GM21737 (cell line): ENCODE results near the gene AK2.
"Not testable (repeated sequence)": the region's sequence is repeated elsewhere in the genome, so short reads cannot be mapped to it uniquely, and the experiment has no call there.

Experiments used
- ATAC-seq: cut with Tn5 transposase; IDR thresholded peaks from one replicate; pipeline ENCODE4 v1.9.1; 2021; ENCODE audit warnings: mild to moderate bottlenecking, moderate library complexity; ENCODE audit not compliant: unreplicated experiment

AK2 gene

DNA sequence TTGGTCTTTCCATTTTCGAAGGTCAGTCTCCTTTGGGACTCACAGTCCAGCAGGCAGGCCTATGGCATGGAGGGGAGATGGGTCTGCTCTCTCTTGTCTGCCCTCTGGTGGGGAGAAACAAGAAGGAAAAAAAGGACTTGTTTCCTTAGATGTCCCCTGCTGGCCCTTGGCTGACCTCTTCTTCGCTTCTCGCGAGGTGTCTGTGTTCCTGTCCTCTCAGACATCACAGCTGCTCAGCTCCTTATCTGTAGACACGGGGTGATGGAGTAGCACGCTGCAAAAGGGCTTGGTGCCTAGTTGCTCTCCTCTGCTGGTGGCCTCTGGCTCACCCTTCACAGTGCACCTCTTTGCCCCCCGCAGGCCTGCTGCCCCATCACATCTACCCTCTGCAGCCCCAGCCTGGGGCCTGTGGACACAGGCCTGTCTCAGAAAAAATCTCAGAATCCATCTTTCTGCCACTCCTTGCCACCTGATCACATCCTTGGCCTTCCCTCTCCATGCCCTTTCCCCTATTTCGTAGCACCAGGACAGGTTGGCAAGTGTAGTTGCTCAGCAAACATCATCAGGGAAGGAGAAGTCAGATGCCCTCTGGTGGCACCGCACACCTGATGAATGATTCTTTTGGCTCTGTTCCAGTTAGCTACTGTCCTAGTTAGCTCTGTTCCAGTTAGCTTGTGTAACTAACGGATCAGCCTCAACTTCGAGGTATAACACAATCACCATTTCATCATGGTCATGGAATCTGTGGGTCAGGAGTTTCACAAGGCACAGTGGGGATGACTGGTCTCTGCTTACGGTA lies 18.7 kb upstream of the AK2 start:
- no peak for ATAC-seq

DNA sequence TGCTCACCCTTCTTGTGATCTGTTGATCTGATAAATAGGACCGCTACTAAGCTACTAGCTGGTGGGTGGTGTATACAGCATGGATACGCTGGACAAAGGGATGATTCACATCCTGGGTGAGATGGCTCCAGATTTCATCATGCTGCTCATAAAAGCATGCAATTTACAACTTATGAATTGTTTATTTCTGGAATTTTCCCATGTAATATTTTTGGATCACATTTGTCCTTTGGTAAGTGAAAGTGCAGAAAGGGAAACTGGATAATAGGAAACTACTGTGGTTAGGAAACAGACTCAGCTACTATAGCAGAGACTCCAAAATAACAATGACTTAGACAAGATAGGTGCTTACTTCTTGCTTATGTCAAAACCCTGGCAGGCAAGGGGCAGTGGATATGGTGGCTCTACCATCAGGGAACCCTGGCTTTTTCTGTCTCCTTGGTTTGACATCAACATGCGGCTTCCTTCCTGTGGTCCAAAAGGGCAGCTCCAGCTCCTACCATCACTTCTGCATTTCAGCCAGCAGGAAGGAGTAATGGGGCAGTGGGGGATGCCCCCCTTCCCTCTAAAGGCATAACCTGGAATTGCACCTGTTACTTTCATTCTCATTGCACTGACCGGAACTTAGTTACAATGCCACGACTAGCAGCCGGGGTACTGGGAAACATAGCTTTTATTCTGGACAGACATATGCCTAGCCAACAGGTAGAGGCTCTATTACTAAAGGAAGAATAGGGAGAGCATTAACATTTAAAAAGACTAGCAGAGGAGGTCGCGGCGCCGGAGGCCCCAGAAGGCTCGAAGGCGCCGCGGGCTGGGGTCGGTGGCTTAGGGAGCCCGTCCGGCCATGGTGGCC lies 13.8 kb upstream of the AK2 start:
- ATAC-seq: no peak

DNA sequence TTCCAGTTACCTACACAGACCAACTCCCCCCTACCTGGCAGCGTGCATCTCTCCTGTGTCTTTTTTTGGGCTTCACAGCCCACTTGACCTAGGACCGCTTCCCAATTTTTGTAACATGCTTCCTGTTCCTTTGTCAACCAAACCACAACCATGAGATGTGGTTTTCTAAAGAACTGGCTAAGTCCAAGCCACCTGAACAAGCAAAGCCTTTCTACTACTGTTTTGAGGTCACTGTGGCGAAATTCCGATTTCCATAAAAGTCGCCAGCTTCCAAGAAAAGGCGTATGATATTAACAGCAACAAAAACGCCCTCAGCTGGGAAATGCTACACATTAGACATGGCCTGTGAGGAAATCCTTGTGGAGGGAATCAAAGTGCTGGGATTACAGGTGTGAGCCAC lies 12.7 kb upstream of the AK2 start:
- ATAC-seq: no peak

DNA sequence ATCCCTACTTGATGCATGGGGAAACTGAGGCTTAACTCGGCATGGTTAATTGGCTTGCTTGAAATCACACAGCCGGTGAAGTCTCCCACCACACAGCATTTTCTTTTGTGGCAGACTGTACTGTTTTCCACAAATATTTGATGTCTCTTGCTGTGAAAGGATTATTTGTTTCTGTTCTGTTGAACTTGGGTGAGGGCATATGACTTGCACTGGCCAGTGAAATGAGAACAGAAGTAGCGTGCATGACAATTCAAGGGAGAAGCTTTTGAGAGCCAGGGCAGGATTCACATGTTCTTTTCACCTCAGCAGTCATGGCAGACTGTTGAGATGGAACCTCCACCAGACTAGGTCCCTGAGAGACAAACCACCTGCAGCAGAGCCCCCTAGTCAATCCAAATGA lies 11.7 kb upstream of the AK2 start:
- ATAC-seq: no peak

DNA sequence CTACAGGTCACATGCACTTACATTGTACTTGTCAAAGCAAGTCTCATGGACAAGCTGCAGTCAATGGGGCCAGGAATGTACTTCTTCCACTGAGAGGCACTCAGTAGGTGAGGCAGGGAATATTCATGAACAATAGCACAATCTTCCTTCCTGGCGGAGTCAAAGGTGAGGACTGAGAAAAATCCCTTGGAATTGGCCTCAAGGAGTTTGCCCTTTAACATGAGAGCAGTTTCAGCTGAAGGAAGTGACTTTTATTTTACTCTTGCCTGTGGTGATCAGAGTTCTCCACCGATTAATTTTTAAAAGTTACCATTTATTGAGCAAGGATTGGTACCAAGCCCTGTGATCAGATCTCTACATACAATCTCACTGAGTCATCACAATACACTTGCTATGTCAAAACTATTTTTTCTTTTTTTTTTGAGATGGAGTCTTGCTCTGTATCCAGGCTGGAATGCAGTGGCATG lies 11.2 kb upstream of the AK2 start:
- ATAC-seq: no peak

DNA sequence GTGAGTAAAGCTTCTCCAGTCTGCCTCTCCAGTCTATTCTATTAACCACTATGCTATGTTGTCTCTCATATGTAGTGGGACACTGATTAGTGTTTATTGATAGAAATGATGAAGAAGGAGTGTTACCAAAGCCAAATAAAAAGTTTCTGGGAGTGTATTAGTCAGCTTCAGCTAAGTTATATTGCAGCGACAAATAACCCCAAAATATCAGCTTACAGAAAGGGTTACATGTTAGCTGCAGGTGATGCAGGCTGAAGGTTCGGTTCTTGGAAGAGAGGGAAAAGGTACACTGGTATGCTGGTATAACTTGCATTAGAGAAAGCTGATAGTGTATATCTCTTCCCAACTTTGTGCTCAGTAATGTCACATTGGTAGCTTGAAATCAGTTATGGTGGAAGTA lies 10.6 kb upstream of the AK2 start:
- no peak for ATAC-seq

DNA sequence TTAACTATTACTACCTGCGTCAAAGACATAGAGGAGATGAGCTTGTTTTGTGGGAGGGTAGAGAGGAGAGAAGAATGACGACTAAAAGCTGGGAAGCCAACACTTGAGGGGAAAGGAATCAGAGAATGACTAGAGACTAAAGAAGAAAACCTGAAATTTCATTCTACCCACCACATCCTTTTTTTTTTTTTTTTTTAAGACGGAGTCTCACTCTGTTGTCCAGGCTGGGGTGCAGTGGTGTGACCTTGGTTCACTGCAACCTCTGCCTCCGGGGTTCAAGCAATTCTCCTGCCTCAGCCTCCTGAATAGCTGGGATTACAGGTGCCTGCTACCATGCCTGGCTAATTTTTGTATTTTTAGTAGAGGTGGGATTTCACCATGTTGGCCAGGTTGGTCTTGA lies 9.6 kb upstream of the AK2 start:
- not testable (repeated sequence) for ATAC-seq

DNA sequence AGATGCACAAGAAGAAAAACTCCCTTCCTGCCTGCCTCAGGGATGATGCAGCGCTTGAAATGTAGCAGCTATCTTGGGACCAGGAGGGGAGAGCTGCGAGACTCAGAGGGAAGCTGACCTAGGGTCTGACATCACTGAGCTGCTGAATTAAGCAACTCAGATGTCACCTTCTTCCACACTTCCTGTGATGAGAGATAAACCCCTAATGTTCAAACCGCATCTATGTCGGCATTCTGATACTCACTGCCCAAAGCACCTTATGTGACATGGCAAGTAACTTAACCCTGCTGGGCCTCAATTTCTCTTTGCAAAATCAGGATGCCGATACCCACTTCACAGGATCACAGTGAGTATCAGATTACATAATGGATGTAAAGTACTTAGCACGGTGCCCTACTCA lies 9.1 kb upstream of the AK2 start:
- ATAC-seq: no peak

DNA sequence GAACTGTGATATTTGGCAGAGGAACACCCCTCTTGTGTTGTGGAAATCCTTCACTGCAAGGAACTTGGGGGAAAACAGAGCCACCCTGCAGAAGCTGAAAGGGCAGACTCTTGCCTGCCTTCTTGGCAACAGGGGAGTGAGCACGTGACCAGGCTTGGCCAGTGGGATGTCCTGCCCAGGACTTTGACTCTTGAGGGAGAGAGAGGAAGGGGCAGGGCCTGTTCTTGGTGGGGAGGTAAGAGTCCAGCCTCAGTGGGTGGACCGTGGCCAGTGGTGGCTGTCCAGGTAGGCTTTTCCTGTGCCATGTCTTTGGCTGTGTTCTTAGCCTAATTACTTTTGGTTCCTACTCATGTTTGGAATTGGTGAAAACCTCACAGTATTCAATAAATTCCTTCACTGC lies 8.6 kb upstream of the AK2 start:
- ATAC-seq: no peak

DNA sequence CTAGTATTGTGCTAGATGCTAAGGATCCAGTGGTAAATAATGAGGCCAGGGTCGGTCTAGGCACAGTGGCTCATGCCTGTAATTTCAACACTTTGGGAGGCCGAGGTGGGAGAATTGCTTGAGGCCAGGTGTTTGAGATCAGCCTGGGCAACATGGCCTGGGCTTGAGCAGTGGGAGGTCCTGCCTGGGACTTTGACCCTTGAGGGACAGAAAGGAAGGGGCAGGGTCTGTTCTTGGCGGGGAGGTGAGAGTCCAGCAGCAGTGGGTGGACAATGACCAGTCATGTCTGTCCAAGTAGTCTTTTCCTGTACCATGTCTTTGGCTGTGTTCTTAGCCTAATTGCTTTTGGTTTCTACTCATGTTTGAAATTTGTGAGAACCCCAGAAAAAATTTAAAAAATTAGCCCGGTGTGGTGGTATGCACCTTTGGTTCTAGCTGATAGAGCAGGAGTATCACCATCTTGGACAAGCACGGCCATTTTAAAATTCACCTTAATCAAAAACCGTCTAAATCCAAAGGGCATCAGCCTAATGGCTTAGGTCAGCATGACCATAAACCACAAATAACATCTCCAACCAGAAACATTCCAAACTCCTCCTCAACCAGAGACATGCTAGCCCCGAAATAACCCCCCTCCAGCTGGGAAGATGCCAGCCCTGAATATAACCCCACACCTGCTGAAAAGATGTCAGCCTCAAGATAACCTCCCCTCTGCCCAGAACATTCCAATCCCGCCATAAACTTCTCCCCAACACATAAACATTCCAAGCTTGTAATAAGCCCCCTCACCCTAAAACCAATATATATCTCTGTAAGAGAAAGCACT lies 6.8 kb upstream of the AK2 start:
- no peak for ATAC-seq

DNA sequence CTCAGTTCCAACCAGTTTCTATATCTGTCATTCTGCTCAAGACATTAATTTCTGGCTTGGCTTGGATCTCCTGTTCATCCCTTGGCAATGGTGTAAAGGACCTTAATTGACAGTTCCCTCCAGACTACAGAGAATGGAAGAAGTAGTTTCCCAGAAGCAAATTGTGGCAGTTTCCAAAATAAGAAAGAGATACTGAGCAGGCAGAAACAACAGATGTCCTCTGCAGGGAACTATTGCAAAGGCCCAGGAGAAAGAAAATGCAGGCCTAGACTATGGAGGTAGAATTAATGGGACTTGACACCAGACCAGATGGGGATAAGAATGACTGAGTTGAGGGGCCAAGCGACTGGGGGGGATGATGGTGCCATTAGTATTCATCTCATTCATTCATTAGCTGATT lies 6.1 kb upstream of the AK2 start:
- no peak for ATAC-seq

DNA sequence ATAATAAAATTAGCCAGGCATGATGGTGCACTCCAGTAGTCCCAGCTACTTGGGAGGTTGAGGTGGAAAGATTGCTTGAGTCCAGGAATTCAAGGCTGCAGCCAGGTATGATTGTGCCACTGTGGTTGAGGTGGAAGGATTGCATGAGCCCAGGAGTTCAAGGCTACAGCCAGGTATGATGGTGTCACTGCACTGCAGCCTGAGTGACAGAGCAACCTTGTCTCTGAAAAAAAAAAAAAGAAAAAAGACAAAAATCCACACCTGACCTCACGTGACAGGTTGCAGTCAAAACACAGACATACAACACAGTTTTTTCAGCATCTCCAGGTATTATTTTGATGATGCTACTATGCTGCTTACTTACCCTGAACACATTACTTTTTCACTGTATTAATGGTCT lies 4.3 kb upstream of the AK2 start:
- ATAC-seq: no peak

DNA sequence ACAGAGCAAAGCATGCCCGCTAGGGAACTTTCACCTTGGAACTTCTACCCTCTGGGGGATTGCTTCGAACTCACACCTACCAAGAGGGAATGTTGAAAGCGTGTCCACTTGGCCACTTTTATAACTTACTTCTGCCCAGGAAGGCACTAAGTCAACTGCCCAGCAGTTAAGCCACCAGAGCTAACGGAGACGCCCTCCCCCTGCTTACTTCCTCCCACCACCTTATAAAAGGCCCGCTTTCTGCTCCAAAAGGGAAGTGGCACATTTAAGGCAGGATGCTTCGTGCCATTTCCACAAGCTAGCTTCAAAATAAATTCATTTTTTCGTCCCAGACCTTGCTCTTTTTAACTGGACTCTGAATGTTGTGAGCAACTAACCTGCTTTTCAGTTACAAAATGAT lies 3.2 kb upstream of the AK2 start:
- ATAC-seq: no peak

DNA sequence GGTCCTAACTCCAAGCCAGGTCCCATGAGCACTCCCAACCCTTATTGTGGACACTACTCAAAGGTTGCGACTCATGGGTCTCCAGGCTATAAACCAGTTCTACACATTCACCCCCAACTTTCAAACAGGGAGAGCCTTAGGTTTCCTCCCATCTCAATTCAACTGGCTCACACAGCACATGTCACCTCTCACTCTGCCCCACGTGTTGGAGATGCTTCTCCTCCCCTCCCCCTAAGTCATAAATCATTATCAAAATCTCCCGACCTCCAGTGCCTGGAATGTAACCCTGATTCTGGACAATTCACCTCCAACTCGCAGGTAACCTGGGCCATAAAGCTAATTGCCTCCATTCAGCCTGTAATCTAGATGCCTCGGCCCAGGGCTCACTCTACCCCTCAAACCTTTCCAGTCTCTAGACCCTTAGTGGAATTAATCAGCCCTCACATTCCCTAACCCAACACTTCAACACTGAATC lies 595 bp downstream of the AK2 start:
- ATAC-seq: no peak

DNA sequence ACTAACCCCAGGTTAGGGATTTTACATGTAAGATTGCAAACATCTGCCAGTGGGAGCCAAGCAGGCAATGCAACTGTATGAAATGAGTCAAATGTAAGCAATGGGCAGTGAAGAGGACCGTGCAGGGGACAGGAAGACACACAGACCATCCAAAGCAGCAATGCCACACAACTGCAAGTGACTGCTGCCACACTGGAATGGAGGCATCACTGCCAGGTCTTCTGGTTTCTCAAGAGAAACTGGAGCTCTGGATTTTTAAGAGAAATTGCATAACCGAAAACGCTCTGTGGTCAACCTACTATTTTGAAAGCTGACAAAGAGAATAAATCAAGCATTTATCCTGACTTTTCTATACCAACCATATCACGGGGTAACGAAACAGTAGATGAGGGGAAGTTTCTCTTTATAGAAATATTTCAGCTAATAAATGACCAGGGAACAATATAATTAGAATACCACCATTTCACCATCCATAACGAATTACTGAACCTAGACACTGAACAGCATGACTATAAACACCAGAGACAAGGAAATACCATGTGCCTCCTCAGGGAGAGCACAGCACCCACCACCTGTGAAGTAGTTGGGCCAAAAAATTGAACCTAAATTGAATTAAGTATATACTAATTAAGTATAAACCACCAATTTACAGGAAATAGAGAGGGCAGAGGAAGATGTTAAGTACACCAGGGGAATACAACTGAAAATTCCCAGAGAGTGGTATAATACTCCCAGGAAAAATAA lies 4.4 kb downstream of the AK2 start:
- ATAC-seq: no peak

DNA sequence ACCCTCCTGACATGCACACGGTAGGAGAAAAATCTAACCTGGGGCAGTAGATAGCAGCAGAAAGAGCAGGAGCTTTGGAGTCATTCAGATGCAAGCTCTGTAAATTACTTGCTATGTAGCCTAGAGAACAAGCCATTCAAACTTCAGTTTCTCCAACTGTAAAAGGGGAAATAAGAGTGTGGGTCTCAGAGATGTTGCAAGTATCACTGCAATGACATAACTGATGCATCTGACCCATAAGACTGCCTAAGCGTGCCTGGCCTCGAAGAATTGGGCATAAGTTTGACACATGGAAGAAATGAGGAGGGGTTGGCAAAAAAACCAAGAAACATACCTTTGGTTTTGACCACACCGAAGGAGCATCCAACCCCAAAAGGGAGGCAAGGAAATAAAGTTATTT lies 5.2 kb downstream of the AK2 start:
- ATAC-seq: no peak

DNA sequence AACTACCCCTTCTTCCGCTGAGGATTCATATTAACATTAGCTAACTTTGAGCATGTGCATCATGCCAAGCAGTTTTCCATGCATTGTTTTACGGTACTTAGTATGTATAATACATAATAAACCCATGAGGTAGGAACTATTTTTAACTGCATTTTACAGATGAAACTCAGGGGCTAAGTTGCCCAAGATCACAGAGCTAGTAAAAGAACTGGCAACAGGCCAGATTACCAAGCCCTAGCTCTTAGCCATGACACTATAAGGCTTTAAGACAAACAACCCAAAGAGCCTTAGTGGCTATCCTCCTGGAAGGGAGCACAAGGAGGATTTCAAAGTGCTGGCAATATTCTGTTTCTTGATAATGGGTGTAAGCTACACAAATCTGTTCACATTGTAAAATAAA lies 6.1 kb downstream of the AK2 start:
- no peak for ATAC-seq

DNA sequence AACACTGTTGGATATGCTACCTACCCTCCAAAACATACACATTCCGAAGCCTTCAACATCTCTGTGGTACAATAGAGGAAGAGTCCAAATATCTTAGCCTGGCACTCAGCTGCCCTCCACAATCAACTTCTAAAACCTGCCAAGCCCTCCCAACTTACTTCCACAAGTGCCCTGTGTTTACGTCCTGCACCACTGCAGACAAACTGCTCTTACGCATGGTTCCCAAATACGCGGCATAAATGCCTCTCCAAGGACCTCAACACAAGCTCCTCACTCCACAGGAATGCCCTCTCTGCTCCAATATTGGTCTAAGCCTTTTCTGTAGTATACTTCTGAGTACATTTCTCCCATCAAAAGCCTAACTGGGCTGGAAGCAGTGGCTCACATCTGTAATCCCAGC lies 6.8 kb downstream of the AK2 start:
- ATAC-seq: no peak

DNA sequence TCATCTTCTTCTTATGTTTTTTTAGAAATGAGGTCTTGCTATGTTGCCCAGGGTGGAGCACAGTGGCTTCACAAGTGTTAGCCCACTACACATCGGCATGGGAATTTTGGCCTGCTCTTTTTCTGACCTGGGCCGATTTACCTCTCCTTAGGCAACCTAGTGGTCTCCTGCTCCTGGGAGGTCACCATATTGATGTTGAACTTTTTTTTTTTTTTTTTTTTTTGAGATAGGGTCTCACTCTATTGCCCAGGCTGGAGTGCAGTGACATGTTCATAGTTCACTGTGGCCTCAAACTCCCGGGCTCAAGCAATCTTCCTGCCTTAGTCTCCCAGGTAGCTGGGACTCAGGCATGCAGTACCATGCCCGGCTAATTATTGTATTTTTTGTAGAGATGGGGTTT lies 7.5 kb downstream of the AK2 start:
- no peak for ATAC-seq

DNA sequence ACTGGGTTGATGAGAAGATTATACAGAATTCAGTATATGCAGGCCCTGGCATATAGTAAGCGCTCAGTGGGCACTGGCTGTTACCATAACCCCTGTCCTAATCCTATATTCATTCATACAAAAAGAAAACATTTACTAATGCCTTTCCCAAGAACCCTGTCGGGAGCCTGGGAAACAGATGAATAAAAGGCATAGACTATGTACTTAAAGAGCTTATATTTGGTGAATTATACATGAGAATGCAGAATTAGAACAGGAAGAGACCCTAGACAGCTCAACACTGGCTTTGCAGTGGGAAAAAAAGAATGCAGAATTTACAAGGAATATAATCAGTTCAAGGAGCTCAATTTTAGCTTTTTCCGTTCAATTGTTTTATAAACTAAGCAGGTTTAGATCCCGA lies 10.9 kb downstream of the AK2 start:
- no peak for ATAC-seq

DNA sequence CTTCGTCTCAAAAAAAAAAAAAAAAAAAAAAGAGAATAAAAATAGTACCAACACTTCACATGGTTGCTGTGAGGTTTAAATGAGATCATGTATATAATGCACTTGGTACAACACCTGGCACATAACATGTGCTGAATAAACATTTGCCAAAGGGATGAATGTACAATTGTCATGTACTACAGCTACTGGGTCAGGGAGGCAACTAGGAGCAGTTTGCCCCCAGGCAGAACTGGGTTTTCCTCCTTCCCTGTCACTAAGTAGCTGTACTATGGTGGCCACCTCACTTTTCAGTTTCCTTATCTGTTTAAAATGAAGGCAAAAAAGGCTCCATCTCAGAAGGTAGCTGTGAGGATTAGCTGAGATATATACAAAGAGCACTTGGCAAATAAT lies 11.5 kb downstream of the AK2 start:
- no peak for ATAC-seq
